Liver (tissue), 9 donors: ENCODE measurements around the gene KRTAP5-6. TPM values are rescaled to one million over a fixed set of nuclear protein-coding genes. Genes with fewer than 3 reads are reported as not detected.
A peak's percentile ranks its signal among the peaks of the same experiment; 100 is the strongest.

Experiments
- DNase-seq: peaks from one replicate; pipeline ENCODE4 v3.0.0-alpha.2; 2017; ENCODE audit warnings: low spot score
- H3K27ac ChIP-seq, 2 donors: one replicate each; pipeline ENCODE4 v1.7.0; 2013; ENCODE audit warnings: inconsistent platforms in 2 of 2, low read length in 2 of 2, control low read depth in 1 of 2, low read depth in 1 of 2, mild to moderate bottlenecking in 1 of 2
- H3K27me3 ChIP-seq, 4 donors: one replicate each; pipeline versions ENCODE4 v1.6.1 to v1.7.0; 2013; ENCODE audit warnings: low read length in 3 of 4, inconsistent platforms in 1 of 4, mild to moderate bottlenecking in 1 of 4, moderate library complexity in 1 of 4; ENCODE audit not compliant: control insufficient read depth in 4 of 4, insufficient read depth in 4 of 4
- H3K36me3 ChIP-seq, 4 donors: one replicate each; pipeline versions ENCODE4 v1.6.1 to v1.7.0; 2013; ENCODE audit warnings: low read length in 3 of 4, mild to moderate bottlenecking in 3 of 4, low read depth in 1 of 4, moderate library complexity in 1 of 4; ENCODE audit not compliant: control insufficient read depth in 4 of 4, insufficient read depth in 3 of 4
- H3K4me1 ChIP-seq, 4 donors: one replicate each; pipeline versions ENCODE4 v1.6.1 to v1.7.0; 2013; ENCODE audit warnings: low read length in 3 of 4, mild to moderate bottlenecking in 3 of 4, moderate library complexity in 1 of 4; ENCODE audit not compliant: control insufficient read depth in 4 of 4, insufficient read depth in 4 of 4
- H3K4me3 ChIP-seq, 3 donors: one replicate each; pipeline versions ENCODE4 v1.6.1 to v1.7.0; 2013; ENCODE audit warnings: low read length in 3 of 3, control low read depth in 1 of 3, low read depth in 1 of 3, mild to moderate bottlenecking in 1 of 3
- H3K9ac ChIP-seq, 2 donors: one replicate each; pipeline ENCODE4 v1.7.0; 2013; ENCODE audit warnings: low read length in 2 of 2, mild to moderate bottlenecking in 2 of 2, moderate library complexity in 2 of 2, control low read depth in 1 of 2, low read depth in 1 of 2
- H3K9me3 ChIP-seq, 4 donors: one replicate each; pipeline versions ENCODE4 v1.6.1 to v1.7.0; 2013; ENCODE audit warnings: low read length in 3 of 4; ENCODE audit not compliant: control insufficient read depth in 4 of 4
- CTCF ChIP-seq: fragments of 150-350 bp; IDR thresholded peaks from 2 replicates; pipeline ENCODE4 v1.5.1; 2017; ENCODE audit warnings: improper control_type of control experiment, low read depth, low read length; ENCODE audit not compliant: missing input control
- EGR1 ChIP-seq, 2 donors: IDR thresholded peaks; 2 replicates each; pipeline ENCODE4 v1.6.1; 2016 to 2018; ENCODE audit warnings: antibody characterized with exemption in 2 of 2, low read depth in 2 of 2
- FOXA1 ChIP-seq: IDR thresholded peaks from 2 replicates; pipeline ENCODE4 v1.6.1; 2016; ENCODE audit warnings: antibody characterized with exemption
- FOXA2 ChIP-seq: IDR thresholded peaks from 2 replicates; pipeline ENCODE4 v1.6.1; 2016; ENCODE audit warnings: antibody characterized with exemption
- HNF4A ChIP-seq, 2 donors: conservative IDR thresholded peaks; 2 replicates each; pipeline ENCODE4 v1.6.1; 2016; ENCODE audit warnings: antibody characterized with exemption in 2 of 2, mild to moderate bottlenecking in 2 of 2
- HNF4G ChIP-seq: IDR thresholded peaks from 2 replicates; pipeline ENCODE4 v1.6.1; 2016; ENCODE audit warnings: antibody characterized with exemption
- NR2F2 ChIP-seq: IDR thresholded peaks from 2 replicates; pipeline ENCODE4 v1.6.1; 2016; ENCODE audit warnings: antibody characterized with exemption
- RAD21 ChIP-seq, 2 donors: IDR thresholded peaks; 2 replicates each; pipeline ENCODE4 v1.6.1; 2016; ENCODE audit warnings: antibody characterized with exemption in 2 of 2, mild to moderate bottlenecking in 2 of 2
- SP1 ChIP-seq: IDR thresholded peaks from 2 replicates; pipeline ENCODE4 v1.6.1; 2018; ENCODE audit warnings: antibody characterized with exemption, mild to moderate bottlenecking
- TAF1 ChIP-seq: conservative IDR thresholded peaks from 2 replicates; pipeline ENCODE4 v1.6.1; 2016; ENCODE audit warnings: antibody characterized with exemption, mild to moderate bottlenecking
- WGBS: extraction: QIAGEN DNeasy Blood & Tissue Kit; methylation state at CpG from one replicate; pipeline ENCODE4 v1.1.7; 2013; 5-methylcytosine and 5-hydroxymethylcytosine counted together
- polyA plus RNA-seq, 2 donors: library from polyadenylated mRNA; stranded (reverse) in 1 of 2; unstranded in 1 of 2; fragments of 200-250 nt in 1 of 2; fragments of >200 nt in 1 of 2; fragmentation: Nextera tagmentation in 1 of 2; extraction: Ambion mirVana in 1 of 2; gene quantifications; one replicate each; pipeline versions ENCODE4 v1.2.1 to v1.2.3, GENCODE V29; 2013 to 2015
- total RNA-seq, 2 donors: library from RNA; depleted of rRNA; stranded (reverse); fragments of >200 nt; gene quantifications; one replicate each; pipeline ENCODE4 v1.2.3, GENCODE V29; 2014
- donor health status: healthy.
- donor health status: healthy.
- donor health status: healthy.
- donor health status: healthy.
- donor health status: healthy.

KRTAP5-6 gene
- total and polyA plus RNA-seq, 4 donors: 0.84 to 1.2 TPM; not detected in 2

- TF ChIP-seq CTCF: no peak
- no peak for TF ChIP-seq FOXA2
- no peak for TF ChIP-seq EGR1 (IDR thresholded peaks at IDR 0.05; ENCODE audit: low read depth in 2 of 2)
- TF ChIP-seq TAF1: no peak
Observed at GRCh38 chr11:1703146-1703545, 6.2 kb downstream of the KRTAP5-6 start (continued).

GRCh38 chr11:1705126-1706052 is 8.4 kb downstream of the KRTAP5-6 start:
- Histone ChIP-seq H3K9ac (no peak overlapping the region), H3K9me3 (no peaks in the 10 kb centered on the region), H3K36me3 (no peaks in the 10 kb centered on the region), H3K4me1 (no peaks in the 10 kb centered on the region), H3K4me3 (no peak overlapping the region), H3K27me3 (no peaks in the 10 kb centered on the region), H3K27ac (peak overlapping the region in 1 of 2 donors; percentile 31)
- 75% methylated on average over 15 of the region's 15 CpGs for WGBS
- TF ChIP-seq HNF4G (no peak), FOXA1 (no peak), FOXA2 (no peak), CTCF (no peak)
- no peak for DNase-seq

GRCh38 chr11:1706634-1707400 is 9.8 kb downstream of the KRTAP5-6 start:
- Histone ChIP-seq H3K9ac (no peak overlapping the region), H3K36me3 (no peaks in the 10 kb centered on the region), H3K4me1 (no peaks in the 10 kb centered on the region), H3K9me3 (no peaks in the 10 kb centered on the region), H3K27me3 (no peaks in the 10 kb centered on the region), H3K4me3 (no peak overlapping the region), H3K27ac (no peak overlapping the region)
- no peak for DNase-seq
- WGBS: 89% methylated on average over 17 of the region's 17 CpGs
- TF ChIP-seq SP1 (no peak), HNF4A (conservative IDR thresholded peaks at IDR 0.05) (no peak), CTCF (peak; percentile 27), NR2F2 (no peak), RAD21 (IDR thresholded peaks at IDR 0.05) (peak; percentile 61 to 71)
